HG02763 (cell line): ENCODE results near the gene CRK.
A peak's percentile ranks its signal among the peaks of the same experiment; 100 is the strongest.

Experiments used
- ATAC-seq: cut with Tn5 transposase; IDR thresholded peaks from one replicate; pipeline ENCODE4 v1.9.1; 2021; ENCODE audit warnings: mild to moderate bottlenecking, moderate library complexity; ENCODE audit not compliant: unreplicated experiment

CRK gene

DNA sequence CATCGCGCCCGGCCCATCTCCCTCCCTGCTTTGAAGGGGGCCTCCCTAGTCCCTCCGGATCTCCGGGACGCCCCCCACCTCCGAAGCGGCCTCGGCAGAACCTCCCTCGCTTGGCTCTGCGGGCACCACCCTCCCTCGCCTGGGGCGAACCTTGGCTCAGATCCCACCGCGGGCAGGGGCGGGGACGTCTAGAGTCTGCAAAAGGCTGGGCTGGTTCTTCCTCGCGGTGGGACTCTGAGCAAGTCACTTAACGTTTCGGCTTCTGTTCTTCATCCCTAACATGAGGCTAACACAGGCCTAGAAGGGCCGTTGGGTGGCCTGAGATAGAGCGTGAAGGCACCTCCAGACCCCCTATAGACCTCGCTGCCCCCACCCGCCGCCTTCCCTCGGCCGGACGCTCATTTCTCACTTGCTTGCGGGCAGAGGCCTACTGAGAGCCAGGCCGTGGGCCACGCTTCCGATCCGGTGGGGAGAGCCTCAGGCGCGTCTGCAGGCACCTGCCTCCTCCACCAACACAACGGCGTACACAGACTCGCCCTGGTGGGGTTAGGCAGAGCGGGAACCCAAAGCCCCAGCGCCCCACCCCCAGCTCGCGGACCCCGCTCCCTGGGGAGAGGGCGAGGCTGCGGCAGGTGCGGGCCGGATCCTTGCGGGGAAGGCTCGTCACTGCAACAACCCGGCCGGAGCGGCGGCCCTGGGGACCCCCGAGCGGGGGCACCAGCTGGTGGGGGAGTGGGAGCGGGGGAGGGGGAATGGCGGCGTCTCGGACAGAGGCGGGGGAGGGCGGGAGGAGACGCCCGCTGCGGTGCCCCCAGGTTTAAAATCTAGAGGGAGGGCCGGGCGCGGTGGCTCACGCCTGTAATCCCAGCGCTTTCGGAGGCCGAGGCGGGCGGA, 31.0 kb upstream of the CRK start:
- ATAC-seq, result no peak

- ATAC-seq, result no peak
Measured at GRCh38 chr17:1485423-1486376, 29.7 kb upstream of the CRK start.

DNA sequence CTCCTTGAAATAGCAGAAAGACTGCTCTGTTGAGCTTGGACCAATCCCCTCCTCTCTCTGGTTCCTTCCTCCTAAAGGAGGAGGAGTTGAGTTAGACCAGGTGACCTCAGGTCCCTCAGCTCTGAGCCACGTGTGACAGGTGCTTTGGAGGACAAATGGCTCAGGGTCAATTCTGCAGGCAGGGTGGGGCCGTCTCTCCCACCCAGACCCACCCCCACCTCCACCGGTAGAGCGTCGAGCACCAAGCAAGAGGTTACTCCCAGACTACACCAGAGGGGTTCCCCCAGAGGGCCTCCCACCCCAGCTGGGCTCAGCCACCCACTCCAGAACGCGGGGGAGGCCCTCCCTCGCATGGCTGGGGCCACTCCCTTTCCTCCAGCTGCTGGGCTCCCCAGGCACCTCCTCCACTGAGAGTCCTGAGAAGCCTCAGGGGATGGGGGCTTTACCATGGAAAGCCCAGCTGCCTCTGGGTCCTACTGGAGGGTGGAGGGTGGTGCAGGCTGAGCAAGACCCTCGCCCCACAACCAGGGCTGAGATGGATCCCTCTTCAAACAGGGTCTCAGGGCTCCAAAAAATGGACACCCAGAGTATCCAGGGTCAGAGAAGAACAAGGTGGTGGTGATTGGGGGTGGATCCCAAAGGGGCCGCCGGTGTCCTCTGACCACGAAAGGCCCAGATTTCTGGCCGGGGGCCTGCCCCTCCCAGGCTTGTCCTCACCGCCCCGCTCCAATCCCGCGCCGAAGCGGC, 28.8 kb upstream of the CRK start:
- ATAC-seq, result no peak

DNA sequence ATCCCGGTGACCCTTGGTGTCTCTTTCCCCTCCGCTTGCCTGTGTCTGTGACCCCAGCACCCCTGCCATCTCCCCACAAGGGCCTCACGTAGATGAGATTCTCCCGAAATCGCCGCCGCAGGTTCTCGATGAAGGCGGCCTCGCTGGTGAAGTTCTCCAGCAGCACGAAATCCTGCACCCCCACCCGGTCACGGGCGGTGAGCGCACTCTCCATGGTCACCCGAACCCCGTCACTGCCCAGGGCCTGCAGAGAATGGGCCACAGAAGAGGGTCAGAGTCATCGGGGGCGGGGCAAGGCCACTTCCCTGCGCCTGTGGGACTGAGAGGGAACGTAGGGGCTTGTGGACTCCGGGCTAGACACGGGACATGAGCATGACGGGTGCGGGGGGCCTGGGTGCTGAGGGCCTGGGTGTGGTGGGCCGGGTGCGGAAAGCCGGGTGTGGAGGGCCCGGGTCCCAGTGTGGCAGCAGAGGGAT, 28.1 kb upstream of the CRK start:
- ATAC-seq, result no peak

- no peak for ATAC-seq
Measured at GRCh38 chr17:1482680-1483079, 26.6 kb upstream of the CRK start.

DNA sequence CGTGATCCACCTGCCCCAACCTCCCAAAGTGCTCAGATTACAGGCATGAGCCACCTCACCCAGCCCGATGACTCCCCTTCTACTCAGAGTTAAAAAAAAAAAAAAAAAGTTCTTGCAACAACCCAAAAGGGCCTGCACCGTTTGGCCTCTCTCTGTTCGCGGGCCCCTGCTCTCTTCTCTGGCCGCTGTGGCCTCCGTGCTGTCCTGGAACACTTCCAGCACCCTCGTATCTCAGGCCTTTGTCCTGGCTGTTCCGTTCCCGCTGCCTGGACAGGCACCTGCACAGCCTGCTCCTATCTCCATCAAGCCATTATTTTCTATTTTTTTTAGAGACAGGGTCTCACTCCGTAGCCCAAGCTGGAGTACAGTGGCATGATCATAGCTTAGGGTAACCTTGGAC, 25.7 kb upstream of the CRK start:
- no peak for ATAC-seq

DNA sequence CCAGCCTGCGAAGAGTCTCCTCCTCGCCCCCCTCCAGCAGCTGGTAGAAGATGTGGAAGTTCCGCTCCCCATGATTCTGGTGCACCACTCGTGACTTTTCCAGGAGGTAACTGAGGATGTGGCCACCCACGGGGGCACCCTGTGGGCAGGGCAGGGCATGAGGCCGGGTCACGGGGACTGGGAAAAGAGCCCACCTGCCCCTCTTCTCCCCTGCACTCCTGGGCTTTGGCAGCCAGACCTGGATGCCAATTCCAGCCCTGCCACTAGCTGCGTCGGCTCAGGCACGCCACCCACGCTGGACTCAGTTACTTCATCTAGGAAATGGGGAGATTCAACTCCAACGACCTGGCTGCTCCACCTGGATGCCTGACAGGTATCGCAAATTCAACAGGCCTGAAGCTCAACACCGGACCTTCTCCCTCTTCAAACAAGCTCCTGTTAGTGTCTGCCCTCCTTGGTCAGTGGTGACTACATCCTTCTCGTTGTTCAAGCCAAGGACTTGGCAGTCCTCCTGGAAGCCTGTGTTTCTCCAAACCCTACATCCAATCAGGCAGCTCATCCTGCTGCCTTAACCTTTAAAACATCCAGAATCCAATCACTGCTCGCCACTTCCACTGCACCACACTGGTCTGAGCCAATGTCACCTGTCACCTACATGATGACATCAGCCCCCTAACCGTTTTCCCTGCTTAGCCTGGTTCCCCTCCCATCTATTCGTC, 24.9 kb upstream of the CRK start:
- no peak for ATAC-seq

DNA sequence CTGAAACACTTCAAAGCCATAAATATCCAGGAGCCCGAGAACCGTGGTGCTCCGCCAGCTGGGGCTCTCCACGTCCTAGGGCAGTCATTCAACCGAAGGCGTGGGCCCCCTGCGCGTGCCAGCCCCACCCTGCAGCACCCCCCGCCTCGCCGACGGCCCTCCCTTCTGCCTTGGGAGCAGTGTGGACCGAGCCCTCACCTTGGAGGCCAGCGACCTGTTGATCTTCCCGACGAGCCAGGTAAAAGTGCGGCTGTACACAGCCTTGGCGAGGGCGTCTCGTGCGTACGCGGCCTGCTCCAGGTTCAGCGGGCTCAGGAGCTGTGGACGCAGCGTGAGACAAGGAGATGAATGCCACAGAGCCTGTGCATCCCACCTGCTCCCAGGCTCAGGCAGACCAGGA, 22.4 kb upstream of the CRK start:
- ATAC-seq, result no peak

DNA sequence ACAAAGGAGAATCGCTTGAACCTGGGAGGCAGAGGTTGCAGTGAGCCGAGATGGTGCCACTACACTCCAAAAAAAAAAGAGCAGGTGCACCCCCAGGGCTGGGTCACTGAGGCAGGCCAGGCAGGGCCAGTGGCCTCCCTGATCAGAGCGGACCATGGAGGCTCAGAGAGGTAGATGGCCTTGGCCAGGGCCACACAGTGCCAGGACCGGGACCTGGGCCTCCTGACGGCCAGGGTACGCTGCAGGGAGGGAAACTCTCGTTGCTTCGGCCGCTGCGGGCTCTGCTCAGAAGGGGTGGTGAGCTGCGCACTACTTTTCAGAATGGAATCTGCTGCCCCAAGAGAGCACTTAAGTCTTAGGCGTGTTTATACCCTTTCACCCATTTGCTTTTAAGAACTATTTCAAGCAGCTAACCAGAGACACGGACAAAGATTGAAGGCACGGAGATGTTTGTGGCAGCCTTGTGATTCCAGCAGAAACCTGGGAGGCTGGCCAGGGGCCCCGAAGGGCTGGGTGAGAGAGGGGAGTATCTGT, 19.4 kb upstream of the CRK start:
- no peak for ATAC-seq

DNA sequence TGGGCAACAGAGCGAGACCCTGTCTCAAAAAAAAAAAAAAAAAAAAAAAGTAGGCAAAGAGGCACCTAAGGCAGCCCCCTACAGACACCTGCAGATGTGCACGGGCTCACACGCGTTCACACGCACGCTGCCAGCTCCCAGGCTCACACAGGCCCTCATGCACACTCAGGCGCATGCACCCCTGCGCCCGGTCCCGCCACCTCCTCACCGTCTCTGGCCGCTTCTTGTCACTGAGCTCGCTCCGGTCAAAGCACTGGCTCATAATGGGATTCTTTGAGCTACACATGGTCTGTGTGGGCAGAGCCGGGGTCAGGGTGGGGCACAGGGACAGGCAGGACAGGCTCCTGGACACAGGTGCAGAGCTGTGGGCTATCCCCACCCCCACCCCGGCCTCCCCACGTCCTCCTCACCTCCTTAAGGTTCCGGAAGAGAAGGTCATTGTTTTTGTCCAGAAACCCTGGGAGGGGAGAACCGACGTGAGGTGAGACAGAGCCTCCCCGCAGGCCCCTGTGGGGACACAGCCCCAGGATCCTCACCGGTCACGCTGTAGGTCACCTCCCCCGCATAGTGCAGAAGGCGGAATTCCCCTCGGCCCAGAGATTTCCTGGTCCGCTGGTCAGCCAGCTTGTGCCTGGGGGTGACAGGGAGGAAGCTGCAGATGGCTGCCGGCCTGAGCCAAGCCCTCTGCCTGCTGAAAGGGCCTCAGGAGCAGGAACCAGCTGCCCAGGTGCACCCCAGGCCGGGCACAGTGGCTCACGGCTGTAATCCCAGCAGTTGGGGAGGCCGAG, 18.6 kb upstream of the CRK start:
- peak; percentile 71 for ATAC-seq

DNA sequence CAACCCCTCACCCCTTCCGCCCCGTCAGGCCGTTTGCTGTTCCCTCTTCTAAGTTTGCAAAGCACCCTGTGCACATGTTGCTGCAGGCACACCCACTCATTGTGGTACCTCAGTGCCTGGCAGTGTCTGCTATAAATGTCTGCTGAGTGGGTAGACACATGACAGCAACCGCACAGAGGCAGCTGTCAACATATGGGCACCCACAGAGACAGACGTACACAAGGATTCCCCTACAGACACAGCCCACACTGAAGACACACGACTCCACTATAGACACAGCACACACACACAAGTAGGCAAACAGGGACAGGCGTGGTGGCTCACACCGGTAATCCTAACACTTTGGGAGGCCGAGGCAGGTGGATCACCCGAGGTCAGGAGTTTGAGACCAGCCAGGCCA, 17.8 kb upstream of the CRK start:
- ATAC-seq, result no peak

DNA sequence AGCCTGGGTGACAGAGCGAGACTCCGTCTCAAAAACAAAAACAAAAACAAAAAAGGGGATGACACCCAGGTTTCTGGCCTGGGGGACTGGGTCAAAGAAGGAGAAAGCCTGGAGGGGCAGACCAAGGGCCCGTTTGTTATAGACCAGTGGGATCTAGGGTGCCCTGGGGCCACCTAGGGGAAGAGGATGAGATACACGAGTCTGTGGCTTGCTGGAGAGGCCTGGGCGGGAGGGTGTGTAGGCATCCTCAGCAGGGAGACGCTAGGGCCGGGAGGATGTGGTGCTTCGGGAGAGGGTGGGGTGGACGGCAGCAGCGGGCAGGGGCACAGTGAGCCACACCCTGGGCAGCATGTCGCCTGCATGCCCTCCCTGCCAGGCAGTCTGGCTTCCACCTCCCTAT, 17.1 kb upstream of the CRK start:
- ATAC-seq, result no peak

- ATAC-seq, result no peak
Measured at GRCh38 chr17:1471911-1472821, 16.1 kb upstream of the CRK start.

DNA sequence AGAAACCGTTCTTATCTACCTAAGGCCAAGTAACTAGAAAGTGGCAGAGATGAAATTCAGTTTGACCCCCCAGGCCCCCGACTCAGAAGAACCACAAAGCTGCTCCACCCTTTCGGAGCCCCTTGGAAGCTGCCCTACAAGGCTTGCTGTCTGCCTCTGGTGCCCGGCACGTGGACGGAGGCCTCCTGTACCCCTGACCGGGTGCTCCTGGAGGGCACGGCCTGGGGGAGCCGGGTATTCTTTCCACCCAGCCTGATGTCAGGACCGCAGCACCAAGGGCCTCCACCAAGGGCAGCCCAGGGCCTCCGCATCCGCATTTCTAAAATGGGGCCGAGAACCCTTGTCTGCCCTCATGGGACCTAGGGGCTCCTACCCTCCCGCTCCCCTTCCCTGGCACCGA, 15.5 kb upstream of the CRK start:
- ATAC-seq, result no peak

- no peak for ATAC-seq
Measured at GRCh38 chr17:1470755-1471462, 14.9 kb upstream of the CRK start.

DNA sequence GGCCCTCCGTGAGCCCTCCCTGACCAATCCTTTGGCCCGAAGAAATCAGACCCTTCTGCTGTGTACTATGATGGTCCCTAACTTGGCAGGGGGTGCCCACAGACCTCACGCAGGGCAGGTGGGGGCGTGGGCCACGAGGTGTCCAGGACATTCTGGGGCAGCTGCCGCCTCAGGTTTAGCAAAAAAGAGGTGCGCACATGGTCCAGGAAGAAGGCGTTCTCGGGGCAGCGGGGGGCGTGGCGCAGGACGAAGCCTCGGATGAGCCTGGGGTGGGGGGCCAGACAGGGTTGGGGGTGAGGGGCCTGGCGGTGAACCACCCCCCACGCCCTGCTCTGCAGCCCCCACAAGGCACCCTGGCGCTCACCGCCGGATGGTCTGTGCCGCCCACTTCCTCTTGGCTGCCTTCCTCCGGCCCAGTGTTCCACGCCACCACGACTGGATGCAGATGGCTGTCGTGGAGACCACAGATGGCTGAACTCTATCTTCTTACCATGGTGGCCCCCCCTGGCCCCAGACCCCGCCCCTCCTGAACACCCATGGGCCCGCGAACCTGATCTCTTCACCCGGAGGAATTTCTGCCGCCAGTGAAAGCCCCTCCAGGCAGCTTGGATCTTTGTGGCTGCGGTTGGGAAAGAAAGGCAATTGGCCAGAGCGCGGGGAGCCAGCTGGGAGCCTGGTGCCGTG, 14.2 kb upstream of the CRK start:
- no peak for ATAC-seq

DNA sequence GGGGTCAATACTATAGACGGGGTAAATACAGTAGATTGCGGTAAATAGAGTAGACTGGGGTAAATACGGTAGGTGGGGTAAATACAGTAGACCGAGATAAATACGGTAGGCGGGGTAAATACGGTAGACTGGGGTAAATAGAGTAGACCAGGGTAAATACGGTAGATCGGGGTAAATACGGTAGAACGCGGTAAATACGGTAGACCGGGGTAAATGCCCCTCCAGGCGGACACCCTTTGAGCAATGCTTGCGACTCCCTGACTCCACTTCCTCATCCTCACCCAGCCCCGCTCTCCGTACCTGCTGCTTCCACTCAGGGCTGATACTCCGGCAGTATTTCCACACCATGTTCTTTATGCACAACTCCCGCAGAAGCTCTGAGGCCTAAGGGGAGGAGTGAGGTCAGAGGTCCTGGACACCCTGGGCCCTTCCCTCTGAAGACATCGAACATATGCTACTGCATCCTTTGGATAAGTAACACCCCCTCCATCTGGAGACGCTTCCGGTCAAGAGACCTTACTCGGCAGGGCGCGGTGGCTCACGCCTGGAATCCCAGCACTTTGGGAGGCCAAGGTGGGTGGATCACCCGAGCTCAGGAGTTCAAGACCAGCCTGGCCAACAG, 13.3 kb upstream of the CRK start:
- no peak for ATAC-seq
